ENCODE measurements around the gene WDR88. TPM values are rescaled to one million over a fixed set of nuclear protein-coding genes. Genes with fewer than 3 reads are reported as not detected.

Gene WDR88
- total RNA-seq, 1 donor from 2014 or later = not detected

- H3K4me1 Mint-ChIP-seq (ENCODE audit: low read depth, unreplicated experiment) = no peaks in the 10 kb centered on the region
- Histone ChIP-seq H3K27me3 (ENCODE audit: insufficient read depth, low read length) (no peaks in the 10 kb centered on the region), H4K20me1 (ENCODE audit: insufficient read depth, low read length) (no peaks in the 10 kb centered on the region), H3K4me1 (ENCODE audit: insufficient read depth, low read length) (no peaks in the 10 kb centered on the region), H3K4me2 (ENCODE audit: low read length) (no peak overlapping the region), H2AFZ (ENCODE audit: low read depth, low read length) (no peak overlapping the region), H3K36me3 (ENCODE audit: insufficient read depth, low read length) (no peaks in the 10 kb centered on the region), H3K9ac (ENCODE audit: low read length) (no peak overlapping the region), H3K4me3 (ENCODE audit: insufficient read depth, low read depth, low read length) (no peak overlapping the region), H3K79me2 (ENCODE audit: insufficient read depth, low read length) (no peaks in the 10 kb centered on the region), H3K27ac (ENCODE audit: low read depth, low read length) (no peak overlapping the region), H3K9me3 (ENCODE audit: insufficient read depth, low read depth, low read length) (no peaks in the 10 kb centered on the region)
- peaks cover 3% of the 10 kb centered on the region for H3K27me3 Mint-ChIP-seq (ENCODE audit: low read depth, unreplicated experiment)
- FAIRE-seq (no peak), DNase-seq (ENCODE audit: low read depth) (no peak)
- no peak overlapping the region for H3K27ac Mint-ChIP-seq (ENCODE audit: unreplicated experiment)
- peaks cover 2% of the 10 kb centered on the region for H3K36me3 Mint-ChIP-seq (ENCODE audit: low read depth, unreplicated experiment)
- no peak overlapping the region for H3K4me3 Mint-ChIP-seq (ENCODE audit: unreplicated experiment)
- no peak for TF ChIP-seq EZH2 (IDR thresholded peaks at IDR 0.05; ENCODE audit: insufficient read depth, low read length)
- TF ChIP-seq, protein P1, sequence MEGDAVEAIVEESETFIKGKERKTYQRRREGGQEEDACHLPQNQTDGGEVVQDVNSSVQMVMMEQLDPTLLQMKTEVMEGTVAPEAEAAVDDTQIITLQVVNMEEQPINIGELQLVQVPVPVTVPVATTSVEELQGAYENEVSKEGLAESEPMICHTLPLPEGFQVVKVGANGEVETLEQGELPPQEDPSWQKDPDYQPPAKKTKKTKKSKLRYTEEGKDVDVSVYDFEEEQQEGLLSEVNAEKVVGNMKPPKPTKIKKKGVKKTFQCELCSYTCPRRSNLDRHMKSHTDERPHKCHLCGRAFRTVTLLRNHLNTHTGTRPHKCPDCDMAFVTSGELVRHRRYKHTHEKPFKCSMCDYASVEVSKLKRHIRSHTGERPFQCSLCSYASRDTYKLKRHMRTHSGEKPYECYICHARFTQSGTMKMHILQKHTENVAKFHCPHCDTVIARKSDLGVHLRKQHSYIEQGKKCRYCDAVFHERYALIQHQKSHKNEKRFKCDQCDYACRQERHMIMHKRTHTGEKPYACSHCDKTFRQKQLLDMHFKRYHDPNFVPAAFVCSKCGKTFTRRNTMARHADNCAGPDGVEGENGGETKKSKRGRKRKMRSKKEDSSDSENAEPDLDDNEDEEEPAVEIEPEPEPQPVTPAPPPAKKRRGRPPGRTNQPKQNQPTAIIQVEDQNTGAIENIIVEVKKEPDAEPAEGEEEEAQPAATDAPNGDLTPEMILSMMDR (IDR thresholded peaks at IDR 0.05; ENCODE audit: insufficient read depth, low read depth, low read length) = no peak
- no peaks in the 10 kb centered on the region for H3K9me3 Mint-ChIP-seq (ENCODE audit: unreplicated experiment)
Measured at GRCh38 chr19:33159149-33159548, 27.2 kb downstream of the WDR88 start.

- peaks cover 2% of the 10 kb centered on the region for H3K36me3 Mint-ChIP-seq (ENCODE audit: low read depth, unreplicated experiment)
- no peak overlapping the region for H3K9ac ChIP-seq (ENCODE audit: low read length)
- no peaks in the 10 kb centered on the region for H3K27me3 Mint-ChIP-seq (ENCODE audit: low read depth, unreplicated experiment)
- TF ChIP-seq, protein P1 (IDR thresholded peaks at IDR 0.05; ENCODE audit: insufficient read depth, low read depth, low read length) = no peak
- no peak for TF ChIP-seq EZH2 (IDR thresholded peaks at IDR 0.05; ENCODE audit: insufficient read depth, low read length)
- no peak overlapping the region for H3K4me3 ChIP-seq (ENCODE audit: insufficient read depth, low read depth, low read length)
- DNase-seq (ENCODE audit: low read depth) (no peak), FAIRE-seq (no peak)
- H3K4me1 ChIP-seq (ENCODE audit: insufficient read depth, low read length) = no peaks in the 10 kb centered on the region
- no peaks in the 10 kb centered on the region for H3K4me1 Mint-ChIP-seq (ENCODE audit: low read depth, unreplicated experiment)
- H2AFZ ChIP-seq (ENCODE audit: low read depth, low read length) = no peak overlapping the region
- H3K4me2 ChIP-seq (ENCODE audit: low read length) = no peak overlapping the region
- H3K79me2 ChIP-seq (ENCODE audit: insufficient read depth, low read length) = no peaks in the 10 kb centered on the region
- no peaks in the 10 kb centered on the region for H3K9me3 Mint-ChIP-seq (ENCODE audit: unreplicated experiment)
- no peak overlapping the region for H3K4me3 Mint-ChIP-seq (ENCODE audit: unreplicated experiment)
- no peaks in the 10 kb centered on the region for H4K20me1 ChIP-seq (ENCODE audit: insufficient read depth, low read length)
- H3K27ac Mint-ChIP-seq (ENCODE audit: unreplicated experiment) = no peak overlapping the region
- H3K27me3 ChIP-seq (ENCODE audit: insufficient read depth, low read length) = no peaks in the 10 kb centered on the region
- no peaks in the 10 kb centered on the region for H3K36me3 ChIP-seq (ENCODE audit: insufficient read depth, low read length)
- H3K9me3 ChIP-seq (ENCODE audit: insufficient read depth, low read depth, low read length) = no peaks in the 10 kb centered on the region
- H3K27ac ChIP-seq (ENCODE audit: low read depth, low read length) = no peak overlapping the region
Measured at GRCh38 chr19:33159893-33160292, 28.0 kb downstream of the WDR88 start.

GRCh38 chr19:33161201-33161600, 29.3 kb downstream of the WDR88 start:
- H3K27me3 Mint-ChIP-seq (ENCODE audit: low read depth, unreplicated experiment) = no peaks in the 10 kb centered on the region
- no peak overlapping the region for H2AFZ ChIP-seq (ENCODE audit: low read depth, low read length)
- H3K4me3 ChIP-seq (ENCODE audit: insufficient read depth, low read depth, low read length) = no peak overlapping the region
- no peak overlapping the region for H3K27ac ChIP-seq (ENCODE audit: low read depth, low read length)
- DNase-seq (ENCODE audit: low read depth) (no peak), FAIRE-seq (no peak)
- H3K36me3 ChIP-seq (ENCODE audit: insufficient read depth, low read length) = no peaks in the 10 kb centered on the region
- no peaks in the 10 kb centered on the region for H3K4me1 Mint-ChIP-seq (ENCODE audit: low read depth, unreplicated experiment)
- H3K9me3 ChIP-seq (ENCODE audit: insufficient read depth, low read depth, low read length) = no peaks in the 10 kb centered on the region
- no peak overlapping the region for H3K27ac Mint-ChIP-seq (ENCODE audit: unreplicated experiment)
- H3K79me2 ChIP-seq (ENCODE audit: insufficient read depth, low read length) = no peaks in the 10 kb centered on the region
- H3K36me3 Mint-ChIP-seq (ENCODE audit: low read depth, unreplicated experiment) = peaks cover 2% of the 10 kb centered on the region
- H3K4me1 ChIP-seq (ENCODE audit: insufficient read depth, low read length) = no peaks in the 10 kb centered on the region
- TF ChIP-seq EZH2 (IDR thresholded peaks at IDR 0.05; ENCODE audit: insufficient read depth, low read length) = no peak
- TF ChIP-seq, protein P1 (IDR thresholded peaks at IDR 0.05; ENCODE audit: insufficient read depth, low read depth, low read length) = no peak
- H3K9me3 Mint-ChIP-seq (ENCODE audit: unreplicated experiment) = no peaks in the 10 kb centered on the region
- H3K4me3 Mint-ChIP-seq (ENCODE audit: unreplicated experiment) = no peak overlapping the region
- H3K9ac ChIP-seq (ENCODE audit: low read length) = no peak overlapping the region
- no peaks in the 10 kb centered on the region for H3K27me3 ChIP-seq (ENCODE audit: insufficient read depth, low read length)
- H3K4me2 ChIP-seq (ENCODE audit: low read length) = no peak overlapping the region
- no peaks in the 10 kb centered on the region for H4K20me1 ChIP-seq (ENCODE audit: insufficient read depth, low read length)

Measured in astrocyte (in vitro differentiated cells and primary cell).